ENCODE measurements around the gene KCNMB1.
A peak's percentile ranks its signal among the peaks of the same experiment; 100 is the strongest.

The KCNMB1 gene

GRCh38 chr5:170375283-170375682, 13.9 kb downstream of the KCNMB1 start:
- DNase-seq: no peak

GRCh38 chr5:170372971-170373370, 16.2 kb downstream of the KCNMB1 start:
- peak; percentile 66 to 74 (median 70) for DNase-seq

GRCh38 chr5:170368586-170368985, 20.6 kb downstream of the KCNMB1 start:
- DNase-seq: peak in 2 of 3 donors; percentile 44 to 45

GRCh38 chr5:170366276-170366675, 22.9 kb downstream of the KCNMB1 start:
- DNase-seq: no peak

GRCh38 chr5:170365831-170366230, 23.3 kb downstream of the KCNMB1 start:
- peak; percentile 56 to 66 (median 63) for DNase-seq

- no peak for DNase-seq
Observed at GRCh38 chr5:170365011-170365410, 24.2 kb downstream of the KCNMB1 start.

- DNase-seq: peak; percentile 84 to 95 (median 89)
Observed at GRCh38 chr5:170363671-170364070, 25.5 kb downstream of the KCNMB1 start.

GRCh38 chr5:170362656-170363055, 26.5 kb downstream of the KCNMB1 start:
- no peak for DNase-seq

GRCh38 chr5:170362102-170362501, 27.1 kb downstream of the KCNMB1 start:
- DNase-seq: peak in 1 of 3 donors; percentile 32

GRCh38 chr5:170361616-170362015, 27.6 kb downstream of the KCNMB1 start:
- DNase-seq: peak in 1 of 3 donors; percentile 30

GRCh38 chr5:170361116-170361515, 28.1 kb downstream of the KCNMB1 start:
- DNase-seq: peak; percentile 54 to 61 (median 57)

GRCh38 chr5:170360709-170361108, 28.5 kb downstream of the KCNMB1 start:
- peak; percentile 71 to 78 (median 72) for DNase-seq

GRCh38 chr5:170357955-170358444, 31.2 kb downstream of the KCNMB1 start:
- DNase-seq: peak; percentile 95 to 96 (median 95)

- DNase-seq: no peak
Observed at GRCh38 chr5:170355601-170356098, 33.5 kb downstream of the KCNMB1 start.

GRCh38 chr5:170353961-170354360, 35.2 kb downstream of the KCNMB1 start:
- DNase-seq: no peak

- no peak for DNase-seq
Observed at GRCh38 chr5:170353011-170353761, 36.0 kb downstream of the KCNMB1 start.

- DNase-seq: no peak
Observed at GRCh38 chr5:170348137-170348633, 41.0 kb downstream of the KCNMB1 start.

GRCh38 chr5:170347022-170347567, 42.1 kb downstream of the KCNMB1 start:
- no peak for DNase-seq

GRCh38 chr5:170345971-170346370, 43.2 kb downstream of the KCNMB1 start:
- no peak for DNase-seq

- no peak for DNase-seq
Observed at GRCh38 chr5:170343177-170343576, 46.0 kb downstream of the KCNMB1 start.

GRCh38 chr5:170342153-170342725, 46.9 kb downstream of the KCNMB1 start:
- no peak for DNase-seq

- DNase-seq: no peak
Observed at GRCh38 chr5:170341545-170341944, 47.6 kb downstream of the KCNMB1 start.

GRCh38 chr5:170339780-170340167, 49.4 kb downstream of the KCNMB1 start:
- no peak for DNase-seq
